Activated naive CD8-positive, alpha-beta T cell treated with anti-CD3 and anti-CD28 coated beads for 36 hours (primary cell): ENCODE data around the gene VENTX. TPM values are rescaled to one million over a fixed set of nuclear protein-coding genes. Genes with fewer than 3 reads are reported as not detected.
A peak's percentile ranks its signal among the peaks of the same experiment; 100 is the strongest.
"Not testable (repeated sequence)": the region's sequence is repeated elsewhere in the genome, so short reads cannot be mapped to it uniquely, and the experiment has no call there.

ENCODE experiments used
- DNase-seq: peaks from one replicate; pipeline ENCODE4 v3.0.0; 2021
- H3K27ac Mint-ChIP-seq: one replicate; pipeline ENCODE4 v1.8.0; 2022; ENCODE audit warnings: mild to moderate bottlenecking, moderate library complexity, mixed read lengths
- H3K27me3 Mint-ChIP-seq: one replicate; pipeline ENCODE4 v1.8.0; 2022; ENCODE audit warnings: mild to moderate bottlenecking, mixed read lengths
- H3K36me3 Mint-ChIP-seq: one replicate; pipeline ENCODE4 v1.8.0; 2021; ENCODE audit warnings: mild to moderate bottlenecking, mixed read lengths
- H3K4me1 Mint-ChIP-seq: one replicate; pipeline ENCODE4 v1.8.0; 2021; ENCODE audit warnings: mixed read lengths
- H3K4me3 Mint-ChIP-seq: one replicate; pipeline ENCODE4 v1.8.0; 2022; ENCODE audit warnings: mild to moderate bottlenecking, moderate library complexity, mixed read lengths
- H3K9me3 Mint-ChIP-seq: one replicate; pipeline ENCODE4 v1.8.0; 2022; ENCODE audit warnings: mixed read lengths
- total RNA-seq, 2 experiments: library from RNA; stranded (reverse); gene quantifications; one replicate each; pipeline ENCODE4 v1.2.3, GENCODE V29; 2021

Gene VENTX
- total RNA-seq, 2 experiments from 2014 or later, result not detected

- no peak overlapping the region for H3K27ac Mint-ChIP-seq
- no peak for DNase-seq
- peaks cover 40% of the 10 kb centered on the region for H3K27me3 Mint-ChIP-seq
- H3K9me3 Mint-ChIP-seq, result no peaks in the 10 kb centered on the region
- H3K4me3 Mint-ChIP-seq, result no peak overlapping the region
- peaks cover 6% of the 10 kb centered on the region for H3K4me1 Mint-ChIP-seq
- no peaks in the 10 kb centered on the region for H3K36me3 Mint-ChIP-seq
These were observed 16.3 kb upstream of the VENTX start for GRCh38 chr10:133221331-133221730.

DNA sequence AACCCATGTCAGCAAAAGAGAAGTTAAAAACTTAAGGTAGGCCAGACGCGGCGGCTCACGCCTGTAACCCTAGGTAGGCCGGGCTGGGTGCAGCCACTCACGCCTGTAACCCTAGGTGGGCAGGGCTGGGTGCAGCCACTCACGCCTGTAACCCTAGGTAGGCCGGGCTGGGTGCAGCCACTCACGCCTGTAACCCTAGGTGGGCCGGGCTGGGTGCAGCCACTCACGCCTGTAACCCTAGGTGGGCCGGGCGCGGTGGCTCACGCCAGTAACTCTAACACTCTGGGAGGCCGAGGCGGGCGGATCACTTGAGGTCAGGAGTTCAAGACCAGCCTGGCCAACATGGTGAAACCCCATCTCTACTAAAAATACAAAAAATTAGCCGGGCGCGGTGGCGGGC, 15.9 kb upstream of the VENTX start:
- not testable (repeated sequence) for H3K9me3 Mint-ChIP-seq, H3K36me3 Mint-ChIP-seq, H3K4me3 Mint-ChIP-seq, H3K27ac Mint-ChIP-seq, DNase-seq
- H3K27me3 Mint-ChIP-seq, result peaks cover 44% of the 10 kb centered on the region
- H3K4me1 Mint-ChIP-seq, result peaks cover 10% of the 10 kb centered on the region

GRCh38 chr10:133224076-133224475, 13.6 kb upstream of the VENTX start:
- no peak overlapping the region for H3K4me3 Mint-ChIP-seq
- DNase-seq, result no peak
- H3K27ac Mint-ChIP-seq, result no peak overlapping the region
- H3K4me1 Mint-ChIP-seq, result peaks cover 11% of the 10 kb centered on the region
- no peaks in the 10 kb centered on the region for H3K9me3 Mint-ChIP-seq
- H3K36me3 Mint-ChIP-seq, result no peaks in the 10 kb centered on the region
- peaks cover 62% of the 10 kb centered on the region for H3K27me3 Mint-ChIP-seq

GRCh38 chr10:133224756-133225372, 12.8 kb upstream of the VENTX start:
- peak overlapping the region; percentile 42 for H3K27ac Mint-ChIP-seq
- no peaks in the 10 kb centered on the region for H3K9me3 Mint-ChIP-seq
- no peak overlapping the region for H3K4me3 Mint-ChIP-seq
- no peaks in the 10 kb centered on the region for H3K36me3 Mint-ChIP-seq
- no peak for DNase-seq
- H3K4me1 Mint-ChIP-seq, result peaks cover 13% of the 10 kb centered on the region
- H3K27me3 Mint-ChIP-seq, result peaks cover 61% of the 10 kb centered on the region

GRCh38 chr10:133225707-133226191, 11.9 kb upstream of the VENTX start:
- Mint-ChIP-seq H3K4me1 (peaks cover 13% of the 10 kb centered on the region), H3K27me3 (peaks cover 59% of the 10 kb centered on the region), H3K36me3 (no peaks in the 10 kb centered on the region), H3K27ac (peak overlapping the region; percentile 7), H3K9me3 (no peaks in the 10 kb centered on the region), H3K4me3 (peak overlapping the region; percentile 50)
- peak; percentile 38 for DNase-seq

DNA sequence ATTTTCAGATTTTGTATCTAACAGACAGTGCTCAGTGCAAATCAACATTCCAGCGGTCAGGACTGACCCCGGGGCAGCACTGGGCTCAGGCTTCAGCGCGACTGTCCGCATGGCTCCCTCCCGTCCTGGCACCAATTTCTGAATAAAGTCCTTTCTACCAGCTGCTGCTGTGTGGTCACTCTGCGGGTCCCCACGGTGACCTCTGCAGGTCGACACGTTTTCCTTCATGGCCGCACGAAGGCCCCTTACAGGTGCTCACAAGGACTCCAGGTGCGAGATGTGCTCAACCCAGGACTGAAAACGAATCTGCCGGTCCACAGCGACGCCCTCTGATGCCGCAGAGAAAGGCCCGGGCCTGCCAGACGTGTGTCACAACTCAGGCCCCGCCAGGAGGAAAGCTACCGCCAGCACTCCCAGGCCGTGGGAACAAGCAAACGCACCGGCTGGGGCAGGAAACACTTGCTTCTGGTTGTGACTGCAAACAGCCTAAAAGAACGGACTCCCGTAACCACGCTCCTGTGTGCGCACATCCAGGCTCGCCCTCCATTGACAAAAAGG, 11.3 kb upstream of the VENTX start:
- peak; percentile 46 for DNase-seq
- peaks cover 14% of the 10 kb centered on the region for H3K4me1 Mint-ChIP-seq
- H3K4me3 Mint-ChIP-seq, result peak overlapping the region; percentile 50
- no peaks in the 10 kb centered on the region for H3K9me3 Mint-ChIP-seq
- peaks cover 57% of the 10 kb centered on the region for H3K27me3 Mint-ChIP-seq
- H3K27ac Mint-ChIP-seq, result peak overlapping the region; percentile 7
- no peaks in the 10 kb centered on the region for H3K36me3 Mint-ChIP-seq

DNA sequence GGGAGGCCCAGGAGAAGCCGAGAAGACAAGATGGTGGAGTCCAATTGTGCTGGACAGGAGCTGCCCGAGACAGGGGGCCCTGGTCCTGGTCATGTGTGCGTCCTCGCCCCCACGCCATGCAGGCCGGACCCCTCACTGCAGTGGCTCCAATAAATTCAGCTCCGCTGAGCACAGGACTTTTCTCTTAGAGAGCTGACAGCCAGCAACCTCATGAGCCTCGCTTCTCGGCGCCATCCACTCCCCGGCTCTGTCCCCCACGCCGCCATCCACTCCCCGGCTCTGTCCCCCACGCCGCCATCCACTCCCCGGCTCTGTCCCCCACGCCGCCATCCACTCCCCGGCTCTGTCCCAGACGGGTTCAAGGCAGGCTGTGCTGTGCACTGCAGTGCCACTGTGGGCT, 10.4 kb upstream of the VENTX start:
- Mint-ChIP-seq H3K27ac (no peak overlapping the region), H3K4me1 (peaks cover 16% of the 10 kb centered on the region), H3K27me3 (peaks cover 64% of the 10 kb centered on the region), H3K36me3 (no peaks in the 10 kb centered on the region), H3K9me3 (no peaks in the 10 kb centered on the region), H3K4me3 (no peak overlapping the region)
- DNase-seq, result no peak

GRCh38 chr10:133229265-133230043, 8.2 kb upstream of the VENTX start:
- Mint-ChIP-seq H3K36me3 (no peaks in the 10 kb centered on the region), H3K4me1 (peaks cover 17% of the 10 kb centered on the region), H3K9me3 (no peaks in the 10 kb centered on the region), H3K4me3 (no peak overlapping the region), H3K27me3 (peaks cover 79% of the 10 kb centered on the region), H3K27ac (no peak overlapping the region)
- no peak for DNase-seq

DNA sequence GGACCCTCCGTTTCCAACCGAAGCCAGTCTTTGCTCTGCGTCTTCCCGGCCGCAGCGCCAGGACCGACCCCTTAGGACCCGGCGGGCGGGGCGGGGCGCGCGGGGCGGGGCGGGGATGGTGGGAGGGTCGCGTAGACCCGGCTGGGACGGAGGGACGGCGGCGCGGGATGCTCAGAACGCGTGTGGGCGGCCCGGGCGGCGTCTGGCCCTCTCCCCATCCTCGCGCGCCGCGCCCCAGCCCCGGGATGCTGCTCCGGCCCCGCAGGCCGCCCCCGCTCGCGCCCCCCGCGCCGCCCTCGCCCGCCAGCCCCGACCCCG, 7.7 kb upstream of the VENTX start, which contains the start of gene UTF1:
TSS of gene UTF1 (plus strand) at position 174 of the 318 bp plus-strand sequence. CDS start at position 246, 72 bp downstream.
- peaks cover 82% of the 10 kb centered on the region for H3K27me3 Mint-ChIP-seq
- H3K9me3 Mint-ChIP-seq, result no peaks in the 10 kb centered on the region
- no peak within 1 kb of the TSS for H3K4me3 Mint-ChIP-seq
- H3K36me3 Mint-ChIP-seq, result no peaks in the 10 kb centered on the region
- DNase-seq, result no peak
- H3K4me1 Mint-ChIP-seq, result peaks cover 17% of the 10 kb centered on the region
- H3K27ac Mint-ChIP-seq, result no peak within 1 kb of the TSS

- peak; percentile 33 for DNase-seq
- H3K4me3 Mint-ChIP-seq, result no peak overlapping the region
- H3K4me1 Mint-ChIP-seq, result peaks cover 17% of the 10 kb centered on the region
- H3K27ac Mint-ChIP-seq, result no peak overlapping the region
- H3K9me3 Mint-ChIP-seq, result no peaks in the 10 kb centered on the region
- H3K36me3 Mint-ChIP-seq, result no peaks in the 10 kb centered on the region
- peaks cover 84% of the 10 kb centered on the region for H3K27me3 Mint-ChIP-seq
These were observed 7.1 kb upstream of the VENTX start for GRCh38 chr10:133230387-133231195.

GRCh38 chr10:133231244-133231945, 6.3 kb upstream of the VENTX start:
- peaks cover 81% of the 10 kb centered on the region for H3K27me3 Mint-ChIP-seq
- H3K4me1 Mint-ChIP-seq, result peaks cover 14% of the 10 kb centered on the region
- DNase-seq, result no peak
- no peak overlapping the region for H3K4me3 Mint-ChIP-seq
- no peaks in the 10 kb centered on the region for H3K36me3 Mint-ChIP-seq
- no peaks in the 10 kb centered on the region for H3K9me3 Mint-ChIP-seq
- H3K27ac Mint-ChIP-seq, result no peak overlapping the region

- Mint-ChIP-seq H3K4me3 (no peak overlapping the region), H3K27ac (no peak overlapping the region), H3K27me3 (peaks cover 74% of the 10 kb centered on the region), H3K4me1 (peaks cover 10% of the 10 kb centered on the region), H3K9me3 (no peaks in the 10 kb centered on the region), H3K36me3 (no peaks in the 10 kb centered on the region)
- DNase-seq, result no peak
These were observed 5.6 kb upstream of the VENTX start for GRCh38 chr10:133231946-133232574.

DNA sequence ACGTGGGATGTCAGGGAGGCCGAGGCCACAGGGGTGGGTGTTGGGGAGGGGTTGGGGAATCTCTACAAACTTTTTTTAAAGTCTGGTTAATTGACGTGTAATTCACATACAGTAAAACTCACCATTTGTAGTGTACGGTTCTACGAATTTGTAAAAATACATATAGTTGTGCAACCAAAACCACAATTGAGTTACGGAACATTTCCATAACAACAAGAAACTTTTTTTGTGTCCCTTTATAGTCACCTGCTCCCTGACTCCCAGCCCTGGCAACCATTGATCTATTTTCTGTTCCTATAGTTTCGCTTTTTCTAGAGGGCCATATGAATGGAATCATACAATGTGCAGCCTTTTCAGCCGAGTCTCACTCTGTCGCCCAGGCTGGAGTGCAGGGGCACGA, 2.9 kb upstream of the VENTX start:
- H3K4me1 Mint-ChIP-seq, H3K27ac Mint-ChIP-seq, H3K36me3 Mint-ChIP-seq, H3K4me3 Mint-ChIP-seq, DNase-seq, H3K9me3 Mint-ChIP-seq: not testable (repeated sequence)
- H3K27me3 Mint-ChIP-seq, result peaks cover 74% of the 10 kb centered on the region

- Mint-ChIP-seq H3K4me1 (peaks cover 7% of the 10 kb centered on the region), H3K27me3 (peaks cover 80% of the 10 kb centered on the region), H3K4me3 (peak overlapping the region; percentile 32), H3K9me3 (no peaks in the 10 kb centered on the region), H3K27ac (no peak overlapping the region), H3K36me3 (no peaks in the 10 kb centered on the region)
- no peak for DNase-seq
These were observed 2.3 kb upstream of the VENTX start for GRCh38 chr10:133235265-133235855.
